T-helper 2 cell treated with Interferon-gamma antibody and Interleukin-4, amounts not matched to agents 5 μg/mL and 100 μg/mL, for 36 hours (primary cell): Measurements from ENCODE around the gene MTX3.

Experiments
- DNase-seq: peaks from one replicate; pipeline ENCODE4 v3.0.0; 2021; ENCODE audit warnings: low spot score
- H3K27ac Mint-ChIP-seq: one replicate; pipeline ENCODE4 v1.8.0; 2021; ENCODE audit warnings: mild to moderate bottlenecking, mixed read lengths
- H3K27me3 Mint-ChIP-seq: one replicate; pipeline ENCODE4 v1.8.0; 2021; ENCODE audit warnings: low read depth, mixed read lengths
- H3K36me3 Mint-ChIP-seq: one replicate; pipeline ENCODE4 v1.8.0; 2021; ENCODE audit warnings: low read depth, mixed read lengths
- H3K4me1 Mint-ChIP-seq: one replicate; pipeline ENCODE4 v1.8.0; 2021; ENCODE audit warnings: low read depth, mixed read lengths
- H3K4me3 Mint-ChIP-seq: one replicate; pipeline ENCODE4 v1.8.0; 2022; ENCODE audit warnings: mild to moderate bottlenecking, moderate library complexity, mixed read lengths
- H3K9me3 Mint-ChIP-seq: one replicate; pipeline ENCODE4 v1.8.0; 2021; ENCODE audit warnings: mixed read lengths

Gene MTX3

DNA sequence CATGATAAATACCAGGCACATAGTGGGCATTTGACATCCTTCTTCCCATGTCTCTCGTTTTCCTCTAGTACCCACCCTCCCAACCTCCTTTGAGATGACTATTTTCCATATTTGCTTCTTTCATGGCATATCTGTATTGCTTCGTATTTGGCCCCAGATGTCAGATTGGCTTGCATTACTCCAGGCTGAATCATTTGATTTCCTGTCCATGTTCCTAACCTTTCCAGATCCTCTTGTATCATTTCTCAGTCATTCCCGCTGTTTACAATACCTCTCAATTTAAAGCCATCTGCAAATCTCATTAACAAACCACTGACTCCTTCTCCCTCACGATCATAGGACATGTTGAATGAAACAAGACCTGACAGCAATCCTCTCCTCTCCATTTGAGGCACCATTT lies 19.9 kb downstream of the MTX3 start:
- Mint-ChIP-seq H3K4me1 (peaks cover 3% of the 10 kb centered on the region), H3K36me3 (peaks cover 10% of the 10 kb centered on the region), H3K4me3 (no peak overlapping the region), H3K9me3 (no peaks in the 10 kb centered on the region), H3K27me3 (no peaks in the 10 kb centered on the region), H3K27ac (no peak overlapping the region)
- DNase-seq, result no peak

DNA sequence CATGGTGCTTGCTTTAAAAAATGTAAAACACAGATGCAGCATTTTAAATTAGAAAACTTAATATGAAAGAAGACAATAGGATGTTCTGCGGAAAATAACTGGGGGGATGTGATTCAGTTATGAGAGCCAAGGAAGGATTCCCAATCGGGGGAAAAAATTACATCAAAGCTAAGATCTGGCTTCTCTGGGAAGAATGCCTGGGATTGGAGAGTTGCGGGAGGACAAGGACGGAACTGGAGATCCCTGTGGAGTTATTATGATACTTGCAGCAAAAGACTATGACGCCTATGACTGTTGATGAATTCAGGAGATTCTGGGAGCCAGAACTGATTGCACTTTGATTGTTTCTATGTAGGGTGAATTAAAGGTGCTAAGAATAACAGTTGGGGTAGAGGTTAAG lies 24.6 kb downstream of the MTX3 start:
- H3K27me3 Mint-ChIP-seq, result no peaks in the 10 kb centered on the region
- no peak overlapping the region for H3K27ac Mint-ChIP-seq
- H3K9me3 Mint-ChIP-seq, result no peaks in the 10 kb centered on the region
- no peak for DNase-seq
- H3K4me1 Mint-ChIP-seq, result peaks cover 19% of the 10 kb centered on the region
- no peak overlapping the region for H3K4me3 Mint-ChIP-seq
- no peaks in the 10 kb centered on the region for H3K36me3 Mint-ChIP-seq

DNA sequence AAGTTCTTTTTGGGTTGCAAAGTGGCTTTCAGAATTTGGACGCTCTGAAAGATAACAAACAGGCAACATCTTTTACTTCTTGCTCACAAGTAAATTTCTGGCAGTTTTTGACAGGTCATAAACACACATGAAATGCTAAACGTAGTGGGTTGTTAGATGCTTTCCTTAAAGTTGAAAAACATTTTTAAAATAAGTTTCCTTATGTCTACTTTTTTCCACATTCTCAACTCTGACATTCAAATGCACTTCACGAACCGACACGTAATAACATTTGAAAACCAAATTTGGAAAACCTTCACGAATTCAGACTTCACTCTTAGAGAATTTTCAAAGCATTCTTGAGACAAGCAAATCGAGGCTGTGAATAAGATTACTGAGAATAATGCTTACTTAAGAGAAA lies 26.9 kb downstream of the MTX3 start:
- no peaks in the 10 kb centered on the region for H3K27me3 Mint-ChIP-seq
- H3K9me3 Mint-ChIP-seq, result no peaks in the 10 kb centered on the region
- peaks cover 19% of the 10 kb centered on the region for H3K4me1 Mint-ChIP-seq
- H3K4me3 Mint-ChIP-seq, result no peak overlapping the region
- H3K36me3 Mint-ChIP-seq, result no peaks in the 10 kb centered on the region
- DNase-seq, result no peak
- no peak overlapping the region for H3K27ac Mint-ChIP-seq

DNA sequence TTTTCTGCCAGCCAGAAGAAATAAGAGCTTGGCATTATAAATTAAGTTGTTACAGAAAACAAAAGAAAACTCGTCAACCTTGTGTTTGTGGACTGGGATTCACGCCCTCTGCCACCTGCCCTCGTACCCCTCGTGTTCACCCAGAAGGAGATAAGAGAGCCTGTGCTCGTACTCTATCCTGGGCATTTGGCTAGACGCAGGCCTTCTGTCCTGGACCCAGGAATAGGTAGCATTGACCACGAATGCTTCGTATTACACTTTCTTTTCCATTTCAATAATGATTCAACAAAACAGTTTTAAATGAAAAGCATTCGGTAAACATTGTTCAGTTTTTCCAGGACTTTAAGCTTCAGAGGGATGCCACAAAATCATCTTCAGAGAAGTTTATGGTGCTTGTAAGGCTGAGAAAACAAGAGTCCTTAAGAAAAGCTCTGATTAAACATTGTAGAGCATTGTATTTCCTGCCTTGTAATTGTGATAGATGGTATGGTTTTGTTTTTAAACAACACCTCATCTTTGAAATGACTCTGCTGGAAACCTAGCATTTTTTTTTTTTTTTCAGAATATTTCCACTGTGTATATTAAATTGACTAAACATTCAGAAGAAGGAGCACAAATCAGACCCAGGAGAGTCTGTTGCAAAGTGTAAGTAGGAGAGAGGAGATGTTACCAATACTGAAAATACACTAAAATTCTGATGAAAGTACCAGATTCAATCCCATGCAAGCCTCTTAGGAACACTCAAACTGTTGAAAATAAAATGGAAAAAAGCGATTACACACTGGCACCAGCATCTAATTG lies 27.6 kb downstream of the MTX3 start:
- no peaks in the 10 kb centered on the region for H3K27me3 Mint-ChIP-seq
- DNase-seq, result no peak
- H3K9me3 Mint-ChIP-seq, result no peaks in the 10 kb centered on the region
- H3K4me1 Mint-ChIP-seq, result peaks cover 19% of the 10 kb centered on the region
- peak overlapping the region; percentile 33 for H3K4me3 Mint-ChIP-seq
- peak overlapping the region; percentile 77 for H3K27ac Mint-ChIP-seq
- H3K36me3 Mint-ChIP-seq, result no peaks in the 10 kb centered on the region

DNA sequence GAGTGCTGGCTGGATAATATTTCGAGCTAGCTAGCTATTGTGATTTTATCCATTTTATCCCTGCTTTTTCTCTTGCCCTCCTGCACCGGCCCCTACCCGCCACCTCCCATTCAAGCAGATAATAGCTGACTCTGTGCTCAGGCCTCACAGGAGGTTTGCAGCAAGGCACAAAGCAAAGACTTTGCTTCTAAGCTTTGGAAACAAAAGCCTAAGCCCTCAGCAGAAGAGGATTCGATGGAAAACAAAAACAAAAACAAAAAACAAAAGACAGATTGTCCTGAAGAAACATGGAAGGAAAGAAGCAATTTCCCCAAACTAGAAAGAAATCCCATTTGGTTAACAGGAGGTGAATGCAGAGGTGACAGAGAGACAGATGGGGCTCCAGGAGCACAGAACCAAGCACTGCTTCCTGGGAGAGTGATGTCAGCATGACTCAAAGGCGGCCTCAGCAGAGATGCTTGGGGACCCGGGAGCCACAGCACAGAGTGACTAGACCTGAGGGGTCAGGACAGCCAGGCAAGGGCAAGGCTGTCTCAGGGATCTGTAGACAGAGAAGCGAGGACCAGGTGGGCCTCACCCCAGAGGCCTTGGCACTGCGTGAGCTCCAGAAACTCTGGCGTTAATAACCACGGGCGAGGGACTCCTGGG lies 28.4 kb downstream of the MTX3 start:
- Mint-ChIP-seq H3K4me1 (peaks cover 19% of the 10 kb centered on the region), H3K36me3 (no peaks in the 10 kb centered on the region), H3K27ac (peak overlapping the region; percentile 71), H3K9me3 (no peaks in the 10 kb centered on the region), H3K4me3 (peak overlapping the region; percentile 0), H3K27me3 (no peaks in the 10 kb centered on the region)
- peak; percentile 53 for DNase-seq

DNA sequence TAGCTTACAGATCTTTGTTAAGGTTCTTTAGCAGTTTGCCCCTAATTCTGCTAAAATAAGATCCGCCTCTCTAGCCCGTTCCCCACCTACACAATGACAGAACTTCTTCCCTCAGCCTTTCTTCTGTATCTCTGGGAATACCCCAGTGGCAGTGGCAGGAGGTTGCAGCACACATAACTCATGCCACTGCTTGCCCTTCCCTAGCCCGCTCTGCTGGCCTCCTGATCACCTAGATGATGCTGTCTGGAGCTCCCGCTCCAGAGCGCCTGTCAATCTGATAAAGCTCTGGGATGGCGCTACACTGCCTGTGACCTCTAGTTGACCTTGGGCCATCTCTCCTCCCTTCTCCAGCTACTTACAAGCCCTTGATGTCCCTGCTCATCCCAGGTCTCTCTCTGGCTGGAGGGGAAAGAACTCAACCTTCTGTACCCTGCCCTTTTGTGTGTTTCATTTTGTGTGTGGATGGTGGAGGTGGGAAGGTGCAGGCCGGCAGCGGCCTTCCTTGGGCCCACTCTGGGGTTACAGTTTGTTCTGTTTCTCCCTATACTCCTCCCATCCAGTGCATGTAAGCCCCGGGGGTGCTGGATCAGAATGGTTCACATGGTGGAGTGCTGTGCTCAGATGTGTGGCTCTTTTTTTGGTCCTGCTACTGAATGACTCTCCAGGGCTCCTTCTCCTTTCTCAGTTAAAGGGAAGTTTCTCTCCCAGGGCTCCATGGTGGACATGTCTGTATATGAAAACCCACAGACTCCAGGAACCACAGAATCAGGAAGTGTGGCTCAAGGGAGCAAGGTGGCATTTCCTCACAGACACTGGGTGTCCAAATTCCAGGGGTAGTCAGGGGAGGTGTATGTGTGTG lies 29.1 kb downstream of the MTX3 start:
- H3K4me3 Mint-ChIP-seq, result no peak overlapping the region

DNA sequence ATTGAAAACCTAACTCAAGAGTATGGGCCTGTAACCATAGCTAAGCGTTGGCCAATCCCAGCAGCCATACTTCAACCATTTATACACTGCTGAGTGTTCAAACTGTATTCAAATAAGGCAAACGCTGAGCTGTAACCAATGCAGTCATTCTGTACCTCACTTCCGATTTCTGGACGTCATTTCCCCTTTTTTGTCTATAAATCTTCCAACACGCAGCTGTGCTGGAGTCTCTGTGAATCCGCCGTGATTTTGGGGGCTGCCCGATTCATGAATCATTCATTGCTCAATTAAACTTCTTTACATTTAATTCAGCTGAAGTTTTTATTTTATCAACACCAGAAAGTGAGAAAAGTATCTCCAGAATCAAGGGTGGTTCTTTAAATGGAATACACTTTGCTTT lies 31.7 kb downstream of the MTX3 start:
- no peak for DNase-seq
- H3K27ac Mint-ChIP-seq, result no peak overlapping the region
- no peaks in the 10 kb centered on the region for H3K9me3 Mint-ChIP-seq
- H3K36me3 Mint-ChIP-seq, result no peaks in the 10 kb centered on the region
- H3K27me3 Mint-ChIP-seq, result no peaks in the 10 kb centered on the region
- no peak overlapping the region for H3K4me3 Mint-ChIP-seq
- peaks cover 15% of the 10 kb centered on the region for H3K4me1 Mint-ChIP-seq

More for the DNA sequence above, 29.1 kb downstream of the MTX3 start:
- H3K9me3 Mint-ChIP-seq, result no peaks in the 10 kb centered on the region
- no peak for DNase-seq
- peak overlapping the region; percentile 71 for H3K27ac Mint-ChIP-seq
- H3K27me3 Mint-ChIP-seq, result no peaks in the 10 kb centered on the region
- no peaks in the 10 kb centered on the region for H3K36me3 Mint-ChIP-seq
- H3K4me1 Mint-ChIP-seq, result peaks cover 19% of the 10 kb centered on the region

DNA sequence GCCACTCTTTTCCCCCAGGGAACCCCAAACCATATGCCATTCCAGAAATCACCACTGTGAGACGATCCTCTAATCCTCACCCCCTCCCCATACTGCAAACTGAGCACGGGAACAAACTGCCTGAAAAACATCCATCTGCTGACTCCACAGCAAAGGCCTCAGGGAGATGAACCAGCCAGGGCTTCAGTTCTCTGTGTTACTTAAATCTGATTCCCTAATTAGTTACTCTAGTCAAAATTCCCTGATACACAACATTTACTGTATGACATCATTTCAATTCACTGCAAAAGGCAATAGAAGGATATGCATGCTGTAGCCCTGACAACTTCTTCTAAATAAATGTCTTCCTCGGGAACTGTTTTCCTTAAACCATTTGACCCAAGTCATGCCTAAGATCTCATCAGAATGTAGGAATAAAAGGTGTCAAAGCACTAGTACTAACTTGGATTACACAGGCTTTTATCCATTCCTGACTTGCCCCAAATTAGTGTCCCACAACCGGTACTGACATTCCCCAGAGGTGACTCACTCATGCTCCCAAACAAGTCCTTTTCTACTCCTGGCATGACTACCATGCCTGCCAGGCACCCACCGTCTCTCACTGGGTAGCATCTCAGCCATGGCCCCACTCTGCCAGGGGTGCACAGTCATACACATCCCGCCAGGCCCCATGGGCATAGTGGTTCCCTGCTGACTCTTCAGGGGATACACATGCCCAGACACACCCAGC lies 35.0 kb downstream of the MTX3 start:
- Mint-ChIP-seq H3K36me3 (no peaks in the 10 kb centered on the region), H3K27ac (no peak overlapping the region), H3K9me3 (no peaks in the 10 kb centered on the region), H3K27me3 (no peaks in the 10 kb centered on the region), H3K4me1 (no peaks in the 10 kb centered on the region), H3K4me3 (no peak overlapping the region)
- no peak for DNase-seq

DNA sequence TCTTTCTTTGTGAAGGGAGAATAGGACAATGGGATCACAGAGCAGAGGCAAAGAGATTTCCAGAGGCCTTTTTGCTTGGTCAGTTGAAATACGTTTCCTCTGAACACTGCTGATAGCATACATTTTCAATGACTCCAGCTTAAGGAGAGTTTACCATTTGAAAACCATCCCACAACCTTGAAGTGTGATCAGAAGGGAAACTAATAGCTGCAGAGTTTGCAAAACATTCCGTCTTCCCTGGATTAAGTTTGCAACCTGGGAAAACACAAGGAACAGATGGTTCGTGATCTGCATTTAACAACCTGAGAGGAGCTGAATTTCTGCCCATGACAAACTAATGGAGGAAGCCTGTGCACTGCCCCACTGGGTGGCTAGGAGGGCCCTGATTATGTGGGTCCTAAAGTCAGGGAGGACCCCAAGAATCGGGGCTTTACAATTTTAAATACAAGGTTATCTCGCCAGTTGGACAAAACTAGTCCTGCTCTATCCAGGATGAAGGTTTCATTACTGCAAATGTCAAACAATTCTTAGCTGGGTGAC lies 35.6 kb downstream of the MTX3 start:
- H3K36me3 Mint-ChIP-seq, result no peaks in the 10 kb centered on the region
- no peaks in the 10 kb centered on the region for H3K9me3 Mint-ChIP-seq

DNA sequence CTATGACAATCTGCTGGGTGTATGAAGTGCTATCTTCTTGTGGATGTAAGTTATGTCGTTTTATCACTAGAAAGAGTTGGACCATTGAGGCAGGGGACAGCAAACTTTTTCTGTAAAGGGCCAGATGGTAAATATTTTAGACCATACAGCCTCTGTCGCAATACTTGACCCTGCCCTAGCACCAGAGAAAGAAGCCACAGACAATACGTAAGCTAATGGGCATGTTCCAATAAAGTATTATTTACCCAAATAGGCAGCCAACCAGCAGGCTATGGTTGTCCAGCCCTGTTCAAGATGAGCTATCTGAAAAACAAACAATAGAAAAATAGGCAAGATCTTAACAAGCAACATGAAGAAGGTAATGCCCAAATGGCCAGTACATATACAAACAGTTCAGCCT lies 36.4 kb downstream of the MTX3 start:
- Mint-ChIP-seq H3K27me3 (no peaks in the 10 kb centered on the region), H3K36me3 (no peaks in the 10 kb centered on the region), H3K27ac (no peak overlapping the region), H3K4me1 (no peaks in the 10 kb centered on the region), H3K9me3 (no peaks in the 10 kb centered on the region), H3K4me3 (no peak overlapping the region)
- no peak for DNase-seq

More for the DNA sequence above, 35.6 kb downstream of the MTX3 start:
- H3K4me3 Mint-ChIP-seq, result no peak overlapping the region
- no peaks in the 10 kb centered on the region for H3K27me3 Mint-ChIP-seq
- H3K4me1 Mint-ChIP-seq, result no peaks in the 10 kb centered on the region
- no peak overlapping the region for H3K27ac Mint-ChIP-seq
- no peak for DNase-seq

DNA sequence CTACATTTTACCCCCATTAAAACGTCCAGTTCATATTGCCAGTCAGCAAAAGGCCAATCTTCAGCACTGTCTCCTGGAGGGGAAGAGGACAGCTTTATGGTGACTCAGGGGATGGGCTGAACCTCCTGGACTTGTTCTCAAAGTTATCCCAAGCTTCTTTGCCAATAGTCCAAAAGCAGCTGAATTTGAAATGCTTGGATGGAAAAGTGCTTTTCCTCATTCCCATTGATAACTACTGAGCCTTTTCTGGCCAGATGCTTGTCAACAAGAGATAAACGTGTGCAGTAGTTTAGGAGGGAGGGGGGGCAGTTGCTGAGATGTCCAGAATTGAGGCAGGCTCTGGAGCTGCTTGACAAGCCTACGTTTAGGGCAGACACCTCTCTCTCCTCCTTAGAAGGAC lies 43.5 kb downstream of the MTX3 start:
- H3K27me3 Mint-ChIP-seq, result no peaks in the 10 kb centered on the region

DNA sequence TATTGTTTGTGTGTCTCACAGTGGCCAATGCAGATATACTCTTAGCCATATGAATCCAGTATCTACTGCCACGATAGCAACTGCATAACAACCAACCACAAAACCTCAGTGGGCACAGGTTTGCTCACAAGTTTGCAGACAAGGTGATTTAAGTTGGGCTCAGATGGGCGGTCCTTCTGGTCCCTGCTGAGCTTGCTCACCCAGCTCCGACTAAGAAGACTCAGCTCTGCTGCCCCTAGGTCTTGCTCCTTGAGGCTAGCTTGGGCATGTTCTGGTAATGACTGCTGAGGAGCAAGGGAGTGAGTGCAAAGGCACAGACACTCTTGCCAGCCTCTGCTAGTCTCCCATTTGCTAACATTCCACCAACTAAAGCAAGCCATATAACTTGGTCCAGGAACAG lies 52.6 kb downstream of the MTX3 start:
- Mint-ChIP-seq H3K4me1 (peaks cover 8% of the 10 kb centered on the region), H3K9me3 (no peaks in the 10 kb centered on the region), H3K36me3 (no peaks in the 10 kb centered on the region), H3K4me3 (no peak overlapping the region), H3K27ac (peak overlapping the region; percentile 43), H3K27me3 (no peaks in the 10 kb centered on the region)
- DNase-seq, result peak; percentile 39

More for the DNA sequence above, 43.5 kb downstream of the MTX3 start:
- no peak for DNase-seq
- H3K27ac Mint-ChIP-seq, result no peak overlapping the region
- H3K4me1 Mint-ChIP-seq, result peaks cover 5% of the 10 kb centered on the region
- no peak overlapping the region for H3K4me3 Mint-ChIP-seq
- H3K9me3 Mint-ChIP-seq, result no peaks in the 10 kb centered on the region
- no peaks in the 10 kb centered on the region for H3K36me3 Mint-ChIP-seq

DNA sequence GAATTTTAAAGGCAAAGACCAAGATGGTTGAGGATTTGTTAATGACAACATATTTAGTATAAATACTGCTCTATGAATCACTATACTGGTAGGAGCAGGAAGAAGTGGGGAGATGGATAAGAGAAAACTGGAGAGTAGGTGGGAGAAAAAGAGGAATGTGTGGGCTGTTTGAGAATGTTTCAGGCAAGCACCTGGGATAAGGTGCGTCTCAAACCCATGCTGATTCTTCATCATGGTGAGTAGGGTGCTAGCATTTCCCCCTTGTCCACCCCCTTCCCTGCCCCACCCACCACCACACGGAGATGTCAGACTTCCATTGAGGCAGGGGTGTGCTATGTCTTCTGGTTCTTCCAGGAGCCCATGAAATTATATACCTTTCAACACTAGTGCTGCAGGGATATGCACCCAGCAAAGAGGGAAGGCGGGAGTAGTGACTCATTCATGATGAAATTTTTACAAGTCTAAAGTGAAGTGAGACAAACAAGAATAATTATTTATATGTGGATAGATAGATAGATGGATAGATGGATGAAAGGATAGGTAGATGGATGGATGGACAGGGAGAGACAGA lies 54.3 kb downstream of the MTX3 start:
- no peaks in the 10 kb centered on the region for H3K36me3 Mint-ChIP-seq
- H3K27ac Mint-ChIP-seq, result no peak overlapping the region
- H3K9me3 Mint-ChIP-seq, result no peaks in the 10 kb centered on the region
- H3K4me3 Mint-ChIP-seq, result no peak overlapping the region
- no peak for DNase-seq
- peaks cover 8% of the 10 kb centered on the region for H3K4me1 Mint-ChIP-seq
- H3K27me3 Mint-ChIP-seq, result no peaks in the 10 kb centered on the region
